Measurements from ENCODE around the gene MBD3L3. TPM values are rescaled to one million over a fixed set of nuclear protein-coding genes. Genes with fewer than 3 reads are reported as not detected.
"Not testable (repeated sequence)": the region's sequence is repeated elsewhere in the genome, so short reads cannot be mapped to it uniquely, and the experiment has no call there.

MBD3L3 gene
- total RNA-seq, 1 donor, result not detected

GRCh38 chr19:7072541-7072940 lies 14.1 kb upstream of the MBD3L3 start:
- no peak overlapping the region for H3K4me3 ChIP-seq (ENCODE audit: low read depth, low read length)
- no peak for DNase-seq (ENCODE audit: low read depth)
- no peak for TF ChIP-seq CTCF (IDR thresholded peaks at IDR 0.05; ENCODE audit: insufficient read depth, low read length)

- peak overlapping the region; percentile 93 for H3K4me3 ChIP-seq (ENCODE audit: low read depth, low read length)
- DNase-seq (ENCODE audit: low read depth), result no peak
- no peak for TF ChIP-seq CTCF (IDR thresholded peaks at IDR 0.05; ENCODE audit: insufficient read depth, low read length)
Measured at GRCh38 chr19:7069904-7070226, 11.4 kb upstream of the MBD3L3 start.

GRCh38 chr19:7069042-7069903 lies 10.8 kb upstream of the MBD3L3 start, which contains the start of gene ZNF557:
TSS of gene ZNF557 (plus strand) at chr19:7069703. CDS start at chr19:7075075, 5,372 bp downstream.
- DNase-seq (ENCODE audit: low read depth), result peak; percentile 95
- H3K4me3 ChIP-seq (ENCODE audit: low read depth, low read length), result peak within 1 kb of the TSS; percentile 93
- no peak for TF ChIP-seq CTCF (IDR thresholded peaks at IDR 0.05; ENCODE audit: insufficient read depth, low read length)

GRCh38 chr19:7068599-7068998 lies 10.1 kb upstream of the MBD3L3 start:
- H3K4me3 ChIP-seq (ENCODE audit: low read depth, low read length), result no peak overlapping the region
- no peak for DNase-seq (ENCODE audit: low read depth)
- no peak for TF ChIP-seq CTCF (IDR thresholded peaks at IDR 0.05; ENCODE audit: insufficient read depth, low read length)

- DNase-seq (ENCODE audit: low read depth), result peak; percentile 20
- no peak for TF ChIP-seq CTCF (IDR thresholded peaks at IDR 0.05; ENCODE audit: insufficient read depth, low read length)
- no peak overlapping the region for H3K4me3 ChIP-seq (ENCODE audit: low read depth, low read length)
Measured at GRCh38 chr19:7067716-7068115, 9.2 kb upstream of the MBD3L3 start.

- peak; percentile 36 for TF ChIP-seq CTCF (IDR thresholded peaks at IDR 0.05; ENCODE audit: insufficient read depth, low read length)
- DNase-seq (ENCODE audit: low read depth); H3K4me3 ChIP-seq (ENCODE audit: low read depth, low read length): not testable (repeated sequence)
Measured at GRCh38 chr19:7067122-7067521, 8.6 kb upstream of the MBD3L3 start.
